ENCODE data around the gene DNAJC5.

DNAJC5 gene

DNA sequence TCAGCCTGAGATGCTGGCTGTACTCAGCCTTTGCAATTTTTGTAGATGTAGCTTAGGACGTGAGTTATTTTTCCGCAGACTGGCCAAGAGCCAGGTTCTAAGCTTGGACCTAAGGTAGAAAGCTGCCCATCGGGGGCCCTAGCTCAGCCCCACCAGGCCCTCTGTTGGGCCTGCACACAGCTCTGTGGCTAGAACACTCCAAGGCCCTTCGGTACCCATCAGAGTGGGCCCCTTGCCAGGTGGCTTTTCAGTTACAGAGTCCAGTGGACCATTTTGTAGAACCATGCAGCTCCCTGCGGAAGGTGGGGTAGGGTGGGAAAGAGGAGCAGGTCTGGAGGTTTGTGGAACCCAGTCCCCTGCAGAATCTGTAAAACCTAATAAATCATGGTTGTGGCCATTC, 38.7 kb downstream of the DNAJC5 start:
- H2BK5ac ChIP-seq (ENCODE audit: low read length): no peak overlapping the region
- H3K18ac ChIP-seq (ENCODE audit: low read length): no peak overlapping the region
- no peak overlapping the region for H4K5ac ChIP-seq (ENCODE audit: low read length)
- no peaks in the 10 kb centered on the region for H3K79me2 ChIP-seq (ENCODE audit: control insufficient read depth, insufficient read depth, low read length)
- H3K36me3 ChIP-seq (ENCODE audit: control insufficient read depth, insufficient read depth, low read length): peaks cover 4% of the 10 kb centered on the region
- no peaks in the 10 kb centered on the region for H3K4me1 ChIP-seq (ENCODE audit: control insufficient read depth, low read depth, low read length)
- no peak for DNase-seq
- WGBS (ENCODE audit: extremely low coverage, insufficient coverage, low lambda C conversion rate): no CpG with 5 or more reads among the region's 5 CpGs
- H2AK5ac ChIP-seq (ENCODE audit: low read length): no peak overlapping the region
- no peaks in the 10 kb centered on the region for H3K27me3 ChIP-seq (ENCODE audit: insufficient read depth, low read length, poor library complexity)
- H3K23ac ChIP-seq (ENCODE audit: low read length): no peak overlapping the region
- no peak overlapping the region for H3K9ac ChIP-seq (ENCODE audit: low read length)
- no peak overlapping the region for H2BK15ac ChIP-seq (replicated peaks; ENCODE audit: low read depth)
- H3K4me2 ChIP-seq (ENCODE audit: low read length): no peak overlapping the region
- H3K79me1 ChIP-seq (ENCODE audit: low read length): no peaks in the 10 kb centered on the region
- H2BK120ac ChIP-seq (ENCODE audit: low read depth, low read length): no peak overlapping the region
- no peak overlapping the region for H4K8ac ChIP-seq (ENCODE audit: low read depth, low read length)
- H3K27ac ChIP-seq (ENCODE audit: low read depth, low read length): no peak overlapping the region
- no peak overlapping the region for H3K4ac ChIP-seq (ENCODE audit: low read depth, low read length)
- H3K4me3 ChIP-seq (ENCODE audit: low read length): no peak overlapping the region
- no peak overlapping the region for H3K56ac ChIP-seq (ENCODE audit: low read length)

DNA sequence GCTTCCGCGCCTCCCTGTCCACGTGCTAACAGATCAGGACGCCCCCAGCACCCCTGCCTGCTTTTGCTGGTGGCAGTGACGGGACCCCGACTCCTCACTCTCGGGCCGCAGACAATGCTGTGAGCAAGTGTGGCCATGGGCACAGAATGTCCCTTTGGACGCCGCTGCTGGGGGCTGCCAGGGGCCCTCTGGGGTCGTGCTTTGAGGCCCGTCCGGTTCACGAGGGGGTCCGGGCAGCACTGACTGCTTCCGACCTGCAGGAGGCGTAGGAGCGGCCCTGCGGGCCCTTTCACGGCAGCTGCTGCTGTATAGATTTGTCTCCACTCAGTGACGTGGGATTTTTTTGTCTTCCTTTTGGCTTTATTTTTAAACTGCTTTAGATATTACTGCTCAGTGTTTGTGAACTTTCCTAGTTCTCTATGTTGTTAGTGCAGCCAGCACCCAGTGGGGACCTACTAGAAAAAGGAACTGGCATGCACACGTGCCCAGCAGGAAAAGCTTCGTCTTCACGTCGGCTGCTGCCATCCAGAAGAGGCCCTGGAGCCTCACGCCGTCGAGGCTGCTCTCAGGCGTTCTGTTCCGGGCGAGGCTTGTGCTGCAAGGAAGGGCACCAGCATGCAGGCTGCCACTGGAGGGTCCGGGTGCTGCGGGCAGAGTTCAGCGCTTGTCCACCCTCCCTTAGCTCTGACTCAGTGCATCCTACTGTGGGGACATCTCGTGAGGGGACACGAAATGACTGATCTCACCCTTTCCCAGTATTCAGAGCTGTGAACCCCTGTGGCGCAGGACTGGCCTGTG, 39.5 kb downstream of the DNAJC5 start:
- no CpG with 5 or more reads among the region's 37 CpGs for WGBS (ENCODE audit: extremely low coverage, insufficient coverage, low lambda C conversion rate)
- Histone ChIP-seq H3K4me1 (ENCODE audit: control insufficient read depth, low read depth, low read length) (no peaks in the 10 kb centered on the region), H3K27ac (ENCODE audit: low read depth, low read length) (no peak overlapping the region), H3K79me1 (ENCODE audit: low read length) (no peaks in the 10 kb centered on the region), H3K36me3 (ENCODE audit: control insufficient read depth, insufficient read depth, low read length) (no peaks in the 10 kb centered on the region), H3K4ac (ENCODE audit: low read depth, low read length) (no peak overlapping the region), H3K56ac (ENCODE audit: low read length) (no peak overlapping the region), H4K8ac (ENCODE audit: low read depth, low read length) (no peak overlapping the region), H3K23ac (ENCODE audit: low read length) (no peak overlapping the region), H3K27me3 (ENCODE audit: insufficient read depth, low read length, poor library complexity) (no peaks in the 10 kb centered on the region), H2AK5ac (ENCODE audit: low read length) (no peak overlapping the region), H2BK15ac (replicated peaks; ENCODE audit: low read depth) (no peak overlapping the region), H2BK120ac (ENCODE audit: low read depth, low read length) (no peak overlapping the region), H3K4me2 (ENCODE audit: low read length) (no peak overlapping the region), H3K4me3 (ENCODE audit: low read length) (no peak overlapping the region), H3K79me2 (ENCODE audit: control insufficient read depth, insufficient read depth, low read length) (no peaks in the 10 kb centered on the region), H3K18ac (ENCODE audit: low read length) (no peak overlapping the region), H3K9ac (ENCODE audit: low read length) (no peak overlapping the region), H4K5ac (ENCODE audit: low read length) (no peak overlapping the region), H2BK5ac (ENCODE audit: low read length) (no peak overlapping the region)
- peak; percentile 30 for DNase-seq

DNA sequence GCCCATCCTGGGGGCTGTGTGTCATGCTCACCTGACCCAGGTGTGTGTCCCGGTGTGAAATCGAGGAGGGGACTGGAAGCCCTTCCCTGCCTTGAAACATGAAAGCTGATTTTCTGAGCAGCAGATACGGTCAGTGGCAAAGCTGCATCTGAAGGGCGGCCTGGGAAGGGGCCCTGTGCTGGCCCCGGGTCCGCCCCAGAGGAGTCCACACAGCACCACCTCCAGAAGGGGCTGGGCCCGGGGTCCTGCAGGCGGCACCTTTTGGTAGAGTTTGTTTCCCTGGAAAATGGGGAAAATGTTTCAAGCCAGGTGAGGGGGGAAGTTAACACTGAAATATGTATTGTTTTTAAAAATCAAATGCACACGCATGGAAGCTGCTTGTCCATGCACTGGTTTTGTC, 40.5 kb downstream of the DNAJC5 start:
- no CpG with 5 or more reads among the region's 9 CpGs for WGBS (ENCODE audit: extremely low coverage, insufficient coverage, low lambda C conversion rate)

DNA sequence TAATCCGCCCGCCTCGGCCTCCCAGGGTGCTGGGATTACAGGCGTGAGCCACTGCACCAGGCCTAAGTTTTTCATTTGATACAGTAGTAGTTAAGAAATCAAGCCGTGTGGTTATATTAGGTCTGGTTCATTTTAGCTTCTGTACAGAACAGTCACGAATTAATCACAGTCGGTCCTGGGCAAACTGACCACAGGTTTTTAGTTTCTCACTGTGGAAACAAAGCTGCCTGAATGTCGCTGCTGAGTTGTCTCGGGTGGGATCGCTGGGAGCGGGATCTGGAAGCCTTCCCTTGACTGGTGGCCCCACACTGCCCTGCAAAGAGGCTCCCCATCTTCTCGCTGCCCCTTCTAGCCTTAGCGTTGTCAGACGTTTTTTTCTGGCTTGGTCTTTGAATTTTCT, 42.7 kb downstream of the DNAJC5 start:
- DNase-seq: no peak
- no peak overlapping the region for H3K23ac ChIP-seq (ENCODE audit: low read length)
- H2BK120ac ChIP-seq (ENCODE audit: low read depth, low read length): no peak overlapping the region
- no peaks in the 10 kb centered on the region for H3K27me3 ChIP-seq (ENCODE audit: insufficient read depth, low read length, poor library complexity)
- peaks cover 2% of the 10 kb centered on the region for H3K4me1 ChIP-seq (ENCODE audit: control insufficient read depth, low read depth, low read length)
- no CpG with 5 or more reads among the region's 14 CpGs for WGBS (ENCODE audit: extremely low coverage, insufficient coverage, low lambda C conversion rate)
- no peak overlapping the region for H4K5ac ChIP-seq (ENCODE audit: low read length)
- no peak overlapping the region for H2BK5ac ChIP-seq (ENCODE audit: low read length)
- H3K4ac ChIP-seq (ENCODE audit: low read depth, low read length): no peak overlapping the region
- H4K8ac ChIP-seq (ENCODE audit: low read depth, low read length): no peak overlapping the region
- no peak overlapping the region for H3K9ac ChIP-seq (ENCODE audit: low read length)
- no peak overlapping the region for H3K4me2 ChIP-seq (ENCODE audit: low read length)
- no peak overlapping the region for H2BK15ac ChIP-seq (replicated peaks; ENCODE audit: low read depth)
- no peak overlapping the region for H3K4me3 ChIP-seq (ENCODE audit: low read length)
- no peak overlapping the region for H3K56ac ChIP-seq (ENCODE audit: low read length)
- no peak overlapping the region for H3K18ac ChIP-seq (ENCODE audit: low read length)
- no peak overlapping the region for H2AK5ac ChIP-seq (ENCODE audit: low read length)
- H3K79me1 ChIP-seq (ENCODE audit: low read length): no peaks in the 10 kb centered on the region
- no peaks in the 10 kb centered on the region for H3K36me3 ChIP-seq (ENCODE audit: control insufficient read depth, insufficient read depth, low read length)
- H3K27ac ChIP-seq (ENCODE audit: low read depth, low read length): no peak overlapping the region
- no peaks in the 10 kb centered on the region for H3K79me2 ChIP-seq (ENCODE audit: control insufficient read depth, insufficient read depth, low read length)

More for the DNA sequence above, 40.5 kb downstream of the DNAJC5 start:
- Histone ChIP-seq H3K4ac (ENCODE audit: low read depth, low read length) (no peak overlapping the region), H3K79me2 (ENCODE audit: control insufficient read depth, insufficient read depth, low read length) (no peaks in the 10 kb centered on the region), H4K5ac (ENCODE audit: low read length) (no peak overlapping the region), H3K27ac (ENCODE audit: low read depth, low read length) (no peak overlapping the region), H2BK15ac (replicated peaks; ENCODE audit: low read depth) (no peak overlapping the region), H3K4me2 (ENCODE audit: low read length) (no peak overlapping the region), H2BK5ac (ENCODE audit: low read length) (no peak overlapping the region), H3K56ac (ENCODE audit: low read length) (no peak overlapping the region), H2BK120ac (ENCODE audit: low read depth, low read length) (no peak overlapping the region), H3K4me3 (ENCODE audit: low read length) (no peak overlapping the region), H3K4me1 (ENCODE audit: control insufficient read depth, low read depth, low read length) (no peaks in the 10 kb centered on the region), H3K9ac (ENCODE audit: low read length) (no peak overlapping the region), H4K8ac (ENCODE audit: low read depth, low read length) (no peak overlapping the region), H2AK5ac (ENCODE audit: low read length) (no peak overlapping the region), H3K23ac (ENCODE audit: low read length) (no peak overlapping the region), H3K79me1 (ENCODE audit: low read length) (no peaks in the 10 kb centered on the region), H3K27me3 (ENCODE audit: insufficient read depth, low read length, poor library complexity) (no peaks in the 10 kb centered on the region), H3K18ac (ENCODE audit: low read length) (no peak overlapping the region), H3K36me3 (ENCODE audit: control insufficient read depth, insufficient read depth, low read length) (no peaks in the 10 kb centered on the region)
- DNase-seq: no peak

DNA sequence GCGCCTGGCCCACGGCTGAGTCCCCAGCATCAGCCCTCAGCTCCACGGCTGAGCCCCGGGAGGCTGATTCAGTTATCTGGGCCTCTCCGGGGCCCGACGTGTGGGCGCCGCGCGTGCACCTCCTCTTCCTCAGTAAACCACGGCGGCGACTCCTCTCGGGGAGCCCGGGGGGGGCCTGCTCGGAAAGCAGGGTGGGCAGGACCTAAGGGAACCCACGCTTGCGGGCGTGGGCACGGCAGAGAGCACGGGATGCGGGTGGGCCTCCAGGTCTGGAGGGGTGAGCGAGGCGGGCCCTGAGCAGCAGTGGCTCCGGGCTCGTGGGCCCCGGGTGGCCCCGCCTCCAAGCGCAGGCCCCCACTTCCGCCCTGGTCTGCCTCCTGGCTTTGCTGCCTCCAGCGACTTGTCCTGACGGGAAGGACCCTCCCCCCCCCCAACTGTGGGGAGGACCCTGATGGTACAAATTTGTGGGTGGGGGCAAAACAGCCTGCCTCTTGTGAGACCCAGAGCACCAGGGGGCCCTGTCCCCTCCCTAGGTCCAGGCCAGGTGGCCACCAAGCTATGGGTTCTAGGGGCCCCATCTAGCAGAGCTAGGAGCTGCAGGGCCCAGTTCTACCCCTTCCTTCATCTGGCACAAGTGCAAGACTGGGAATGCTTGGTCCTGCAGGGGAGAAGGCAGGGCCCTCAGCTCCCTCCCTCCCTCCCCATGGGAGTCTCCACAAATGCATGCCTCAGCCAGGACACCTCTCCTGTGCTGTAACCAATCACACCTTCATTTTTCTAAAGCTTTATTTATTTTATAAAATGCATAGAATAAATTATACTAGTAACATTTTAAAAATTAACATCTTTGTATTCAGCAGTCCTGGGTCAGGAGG, 44.4 kb downstream of the DNAJC5 start:
- no CpG with 5 or more reads among the region's 33 CpGs for WGBS (ENCODE audit: extremely low coverage, insufficient coverage, low lambda C conversion rate)
- no peak overlapping the region for H2AK5ac ChIP-seq (ENCODE audit: low read length)
- H3K79me1 ChIP-seq (ENCODE audit: low read length): no peaks in the 10 kb centered on the region
- peaks cover 1% of the 10 kb centered on the region for H3K36me3 ChIP-seq (ENCODE audit: control insufficient read depth, insufficient read depth, low read length)
- H3K27ac ChIP-seq (ENCODE audit: low read depth, low read length): no peak overlapping the region
- H3K79me2 ChIP-seq (ENCODE audit: control insufficient read depth, insufficient read depth, low read length): no peaks in the 10 kb centered on the region
- peaks cover 2% of the 10 kb centered on the region for H3K4me1 ChIP-seq (ENCODE audit: control insufficient read depth, low read depth, low read length)
- peak overlapping the region; percentile 36 for H3K9ac ChIP-seq (ENCODE audit: low read length)
- no peak overlapping the region for H2BK120ac ChIP-seq (ENCODE audit: low read depth, low read length)
- peak overlapping the region; percentile 52 for H3K56ac ChIP-seq (ENCODE audit: low read length)
- no peak overlapping the region for H3K4me3 ChIP-seq (ENCODE audit: low read length)
- no peak overlapping the region for H4K5ac ChIP-seq (ENCODE audit: low read length)
- peak overlapping the region; percentile 19 for H3K4me2 ChIP-seq (ENCODE audit: low read length)
- no peak overlapping the region for H3K23ac ChIP-seq (ENCODE audit: low read length)
- no peak overlapping the region for H3K18ac ChIP-seq (ENCODE audit: low read length)
- no peak for DNase-seq
- H3K27me3 ChIP-seq (ENCODE audit: insufficient read depth, low read length, poor library complexity): no peaks in the 10 kb centered on the region
- no peak overlapping the region for H4K8ac ChIP-seq (ENCODE audit: low read depth, low read length)
- no peak overlapping the region for H2BK5ac ChIP-seq (ENCODE audit: low read length)
- no peak overlapping the region for H3K4ac ChIP-seq (ENCODE audit: low read depth, low read length)
- no peak overlapping the region for H2BK15ac ChIP-seq (replicated peaks; ENCODE audit: low read depth)
